ENCODE results near the gene RTRAF. TPM values are rescaled to one million over a fixed set of nuclear protein-coding genes. Genes with fewer than 3 reads are reported as not detected.

RTRAF gene
- total RNA-seq, 1 experiment from 2014 or later, result 93.7 TPM

DNA sequence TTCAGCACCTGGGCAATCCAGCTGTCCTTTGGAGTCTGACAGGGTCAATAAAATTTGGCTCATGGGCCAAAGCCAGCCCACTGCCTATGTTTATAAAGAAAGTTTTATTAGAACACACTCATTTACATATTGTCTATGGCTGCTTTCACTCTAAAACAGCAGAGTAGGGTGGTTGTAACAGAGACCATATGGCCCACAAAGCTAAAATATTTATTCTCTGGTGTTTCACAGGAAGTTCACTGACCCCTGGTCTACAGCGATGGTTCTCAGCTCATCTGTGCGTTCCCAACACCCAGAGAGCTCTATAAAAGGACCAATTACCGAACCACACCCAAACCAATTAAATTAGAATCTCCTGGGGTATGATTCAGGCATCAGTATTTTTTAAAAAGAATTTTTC lies 37.7 kb upstream of the RTRAF start:
- in situ Hi-C loops (cut with HindIII; ENCODE audit: low pct_unique_long_range_greater_than_20kb, low sequenced_read_pairs) (no loop called here), intact Hi-C loops (cut with micrococcal nuclease; ENCODE audit: unreplicated experiment) (no loop called here)
- POLR2A ChIA-PET, result no interaction called here
- no peaks in the 10 kb centered on the region for H3K36me3 ChIP-seq (ENCODE audit: control insufficient read depth, insufficient read depth, low read length)
- BruUV-seq (replicated peaks), result no TSS peak
- DNase-seq (ENCODE audit: low read depth, low spot score) (no peak), ATAC-seq (no peak)
- H3K27me3 ChIP-seq (ENCODE audit: control insufficient read depth, insufficient read depth, low read length), result no peaks in the 10 kb centered on the region; the same call in 1 of the 2 replicates
- H3K4me3 ChIP-seq (ENCODE audit: low read depth in 2 of 2, low read length in 2 of 2), result no peak overlapping the region
- CTCF ChIA-PET, result no interaction called here
- H3K4me1 ChIP-seq (ENCODE audit: control insufficient read depth, insufficient read depth, low read length), result no peaks in the 10 kb centered on the region
- H3K27ac ChIP-seq (ENCODE audit: low read length), result no peak overlapping the region
- TF ChIP-seq TCF7L2 (IDR thresholded peaks at IDR 0.05; ENCODE audit: low read depth, low read length) (no peak), POLR2AphosphoS5 (IDR thresholded peaks at IDR 0.05; ENCODE audit: low read depth, low read length) (no peak), SIN3A (IDR thresholded peaks at IDR 0.05; ENCODE audit: borderline replicate concordance, insufficient read depth, low read depth, low read length) (no peak)
- TF ChIP-seq, protein P1, sequence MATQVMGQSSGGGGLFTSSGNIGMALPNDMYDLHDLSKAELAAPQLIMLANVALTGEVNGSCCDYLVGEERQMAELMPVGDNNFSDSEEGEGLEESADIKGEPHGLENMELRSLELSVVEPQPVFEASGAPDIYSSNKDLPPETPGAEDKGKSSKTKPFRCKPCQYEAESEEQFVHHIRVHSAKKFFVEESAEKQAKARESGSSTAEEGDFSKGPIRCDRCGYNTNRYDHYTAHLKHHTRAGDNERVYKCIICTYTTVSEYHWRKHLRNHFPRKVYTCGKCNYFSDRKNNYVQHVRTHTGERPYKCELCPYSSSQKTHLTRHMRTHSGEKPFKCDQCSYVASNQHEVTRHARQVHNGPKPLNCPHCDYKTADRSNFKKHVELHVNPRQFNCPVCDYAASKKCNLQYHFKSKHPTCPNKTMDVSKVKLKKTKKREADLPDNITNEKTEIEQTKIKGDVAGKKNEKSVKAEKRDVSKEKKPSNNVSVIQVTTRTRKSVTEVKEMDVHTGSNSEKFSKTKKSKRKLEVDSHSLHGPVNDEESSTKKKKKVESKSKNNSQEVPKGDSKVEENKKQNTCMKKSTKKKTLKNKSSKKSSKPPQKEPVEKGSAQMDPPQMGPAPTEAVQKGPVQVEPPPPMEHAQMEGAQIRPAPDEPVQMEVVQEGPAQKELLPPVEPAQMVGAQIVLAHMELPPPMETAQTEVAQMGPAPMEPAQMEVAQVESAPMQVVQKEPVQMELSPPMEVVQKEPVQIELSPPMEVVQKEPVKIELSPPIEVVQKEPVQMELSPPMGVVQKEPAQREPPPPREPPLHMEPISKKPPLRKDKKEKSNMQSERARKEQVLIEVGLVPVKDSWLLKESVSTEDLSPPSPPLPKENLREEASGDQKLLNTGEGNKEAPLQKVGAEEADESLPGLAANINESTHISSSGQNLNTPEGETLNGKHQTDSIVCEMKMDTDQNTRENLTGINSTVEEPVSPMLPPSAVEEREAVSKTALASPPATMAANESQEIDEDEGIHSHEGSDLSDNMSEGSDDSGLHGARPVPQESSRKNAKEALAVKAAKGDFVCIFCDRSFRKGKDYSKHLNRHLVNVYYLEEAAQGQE (IDR thresholded peaks at IDR 0.05; ENCODE audit: insufficient read depth in 1 of 2, low read depth in 2 of 2, low read length in 1 of 2), result no peak
- TF ChIP-seq, protein P2, sequence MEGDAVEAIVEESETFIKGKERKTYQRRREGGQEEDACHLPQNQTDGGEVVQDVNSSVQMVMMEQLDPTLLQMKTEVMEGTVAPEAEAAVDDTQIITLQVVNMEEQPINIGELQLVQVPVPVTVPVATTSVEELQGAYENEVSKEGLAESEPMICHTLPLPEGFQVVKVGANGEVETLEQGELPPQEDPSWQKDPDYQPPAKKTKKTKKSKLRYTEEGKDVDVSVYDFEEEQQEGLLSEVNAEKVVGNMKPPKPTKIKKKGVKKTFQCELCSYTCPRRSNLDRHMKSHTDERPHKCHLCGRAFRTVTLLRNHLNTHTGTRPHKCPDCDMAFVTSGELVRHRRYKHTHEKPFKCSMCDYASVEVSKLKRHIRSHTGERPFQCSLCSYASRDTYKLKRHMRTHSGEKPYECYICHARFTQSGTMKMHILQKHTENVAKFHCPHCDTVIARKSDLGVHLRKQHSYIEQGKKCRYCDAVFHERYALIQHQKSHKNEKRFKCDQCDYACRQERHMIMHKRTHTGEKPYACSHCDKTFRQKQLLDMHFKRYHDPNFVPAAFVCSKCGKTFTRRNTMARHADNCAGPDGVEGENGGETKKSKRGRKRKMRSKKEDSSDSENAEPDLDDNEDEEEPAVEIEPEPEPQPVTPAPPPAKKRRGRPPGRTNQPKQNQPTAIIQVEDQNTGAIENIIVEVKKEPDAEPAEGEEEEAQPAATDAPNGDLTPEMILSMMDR (IDR thresholded peaks at IDR 0.05), result no peak
- H3K9me3 ChIP-seq (ENCODE audit: control insufficient read depth, insufficient read depth, low read depth, low read length), result no peaks in the 10 kb centered on the region

DNA sequence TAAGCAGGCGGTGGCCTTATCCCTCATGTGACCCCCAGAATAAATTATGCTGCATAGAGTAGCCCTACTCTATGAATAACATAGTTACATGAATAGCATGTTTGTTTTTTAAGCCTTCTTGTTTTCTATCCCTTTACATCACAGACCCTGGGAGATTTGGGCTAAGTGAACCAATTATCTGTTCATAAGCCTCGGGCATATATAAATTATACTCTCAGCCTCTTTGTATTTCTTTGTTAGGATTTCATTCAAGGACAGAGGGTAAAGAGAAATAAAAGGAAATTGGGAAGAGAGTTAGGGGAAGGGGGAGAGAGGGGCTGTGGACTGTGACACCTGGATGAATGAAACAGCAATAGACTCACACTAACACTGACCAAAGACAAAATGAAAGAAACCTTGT lies 35.3 kb upstream of the RTRAF start:
- H3K27ac ChIP-seq (ENCODE audit: low read length), result no peak overlapping the region
- no peaks in the 10 kb centered on the region for H3K27me3 ChIP-seq (ENCODE audit: control insufficient read depth, insufficient read depth, low read length)
- POLR2A ChIA-PET, result no interaction called here
- no TSS peak for BruUV-seq (replicated peaks)
- ATAC-seq, result no peak
- in situ Hi-C loops (cut with HindIII; ENCODE audit: low pct_unique_long_range_greater_than_20kb, low sequenced_read_pairs) (no loop called here), intact Hi-C loops (cut with micrococcal nuclease; ENCODE audit: unreplicated experiment) (no loop called here)
- CTCF ChIA-PET, result no interaction called here
- H3K36me3 ChIP-seq (ENCODE audit: control insufficient read depth, insufficient read depth, low read length), result no peaks in the 10 kb centered on the region
- TF ChIP-seq SIN3A (IDR thresholded peaks at IDR 0.05; ENCODE audit: borderline replicate concordance, insufficient read depth, low read depth, low read length) (no peak), POLR2AphosphoS5 (IDR thresholded peaks at IDR 0.05; ENCODE audit: low read depth, low read length) (no peak), TCF7L2 (IDR thresholded peaks at IDR 0.05; ENCODE audit: low read depth, low read length) (no peak)
- TF ChIP-seq, protein P2 (IDR thresholded peaks at IDR 0.05), result no peak
- TF ChIP-seq, protein P1 (IDR thresholded peaks at IDR 0.05; ENCODE audit: insufficient read depth in 1 of 2, low read depth in 2 of 2, low read length in 1 of 2), result no peak
- H3K4me1 ChIP-seq (ENCODE audit: control insufficient read depth, insufficient read depth, low read length), result no peaks in the 10 kb centered on the region
- no peak for DNase-seq (ENCODE audit: low read depth, low spot score)
- no peak overlapping the region for H3K4me3 ChIP-seq (ENCODE audit: low read depth in 2 of 2, low read length in 2 of 2)
- no peaks in the 10 kb centered on the region for H3K9me3 ChIP-seq (ENCODE audit: control insufficient read depth, insufficient read depth, low read depth, low read length)
